Ramos (cell line): Measurements from ENCODE around the gene PGGHG.
"Not testable (repeated sequence)": the region's sequence is repeated elsewhere in the genome, so short reads cannot be mapped to it uniquely, and the experiment has no call there.

ENCODE experiments used
- in situ Hi-C: fragments of 300-500 bp; cut with MboI; formaldehyde crosslinking; loops from one replicate; pipeline ENCODE4 v1.14.3; 2022; ENCODE audit warnings: low sequenced_read_pairs; ENCODE audit not compliant: unreplicated experiment

The PGGHG gene

DNA sequence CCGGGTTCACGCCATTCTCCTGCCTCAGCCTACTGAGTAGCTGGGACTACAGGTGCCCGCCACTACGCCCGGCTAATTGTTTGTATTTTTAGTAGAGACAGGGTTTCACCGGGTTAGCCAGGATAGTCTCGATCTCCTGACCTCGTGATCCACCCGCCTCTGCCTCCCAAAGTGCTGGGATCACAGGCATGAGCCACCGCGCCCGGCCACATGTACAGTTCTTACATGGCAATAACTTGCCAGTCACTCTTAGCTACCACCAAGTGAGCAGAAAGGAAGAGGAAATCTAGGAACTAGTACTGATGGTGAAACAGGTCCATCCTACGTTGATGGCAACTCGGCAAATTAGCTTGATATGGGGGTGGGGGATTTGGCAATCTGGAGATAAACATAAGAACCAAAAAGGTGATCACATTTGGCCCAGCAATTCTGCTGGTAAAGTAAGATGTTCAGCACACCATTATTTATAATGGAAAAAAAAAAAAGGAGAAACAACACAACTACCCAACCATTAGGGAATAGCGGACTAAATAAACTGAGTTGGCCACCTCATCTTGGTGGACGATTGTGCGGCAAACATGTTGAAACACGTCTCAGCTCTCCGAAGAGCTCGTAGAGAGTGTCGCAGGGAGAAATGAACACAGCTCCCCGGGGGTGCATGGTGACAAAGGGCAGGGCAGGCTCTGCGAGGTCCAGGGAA lies 5.4 kb upstream of the PGGHG start:
- in situ Hi-C loops = no loop called here

GRCh38 chr11:284105-285020 lies 4.6 kb upstream of the PGGHG start:
- in situ Hi-C loops = no loop called here

DNA sequence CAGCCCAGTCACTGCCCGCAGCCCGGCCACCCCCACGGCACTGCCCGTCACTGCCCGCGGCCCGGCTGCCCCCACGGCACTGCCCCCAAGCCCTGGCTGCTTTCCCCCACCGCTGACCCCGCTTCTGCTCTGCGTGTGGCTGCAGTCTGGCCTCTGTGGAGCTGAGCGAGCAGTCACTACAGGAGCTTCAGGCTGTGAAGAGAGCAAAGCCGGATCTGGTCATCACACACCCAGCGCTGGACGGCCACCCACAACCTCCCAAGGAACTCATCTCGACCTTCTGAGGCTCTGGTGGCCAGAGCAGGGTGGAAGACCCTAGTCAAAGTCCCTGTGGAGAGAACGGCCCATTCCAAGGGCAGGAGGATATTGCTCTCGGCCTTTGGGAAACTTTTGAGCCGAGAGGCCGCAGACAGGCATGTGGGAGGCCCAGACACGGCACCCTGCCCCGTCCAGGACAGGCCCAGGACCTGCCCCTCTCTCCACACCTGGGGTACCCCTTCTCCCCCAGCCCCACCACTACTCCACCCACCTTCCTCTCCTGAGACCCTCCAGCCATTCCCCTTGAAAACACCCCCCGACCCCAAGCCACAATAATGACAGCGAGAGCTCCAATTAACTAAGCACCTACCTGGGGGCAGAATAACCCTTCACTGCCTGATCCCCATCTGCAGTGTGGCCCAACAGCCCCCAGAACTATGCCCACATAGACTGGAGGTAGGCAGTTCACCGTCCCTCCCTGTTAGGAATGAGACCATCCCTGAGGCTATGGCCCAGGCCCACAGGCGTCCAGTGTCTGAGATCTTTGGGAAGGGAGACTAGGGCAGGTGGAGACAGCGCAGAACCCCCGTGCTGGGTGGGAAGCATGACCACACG lies 3.7 kb upstream of the PGGHG start:
- in situ Hi-C loops = no loop called here

DNA sequence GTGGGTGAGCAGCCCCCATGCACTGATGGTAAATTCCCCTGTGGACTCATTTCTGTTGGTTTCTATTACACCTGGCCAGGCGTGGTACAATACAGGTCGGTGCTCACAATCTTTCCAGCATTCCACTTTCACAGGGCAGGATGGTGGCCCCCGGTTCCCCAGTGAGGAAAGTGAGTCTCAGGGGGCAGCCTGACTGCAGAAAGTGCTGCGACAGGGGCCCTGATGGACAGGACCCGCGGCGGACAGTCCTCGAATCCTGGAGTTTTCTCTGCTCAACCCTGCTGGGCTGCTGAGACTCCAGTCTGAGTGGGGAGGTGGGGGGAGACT lies 3.1 kb upstream of the PGGHG start:
- in situ Hi-C loops = no loop called here

- in situ Hi-C loops = not testable (repeated sequence)
Observed at GRCh38 chr11:286977-287820, 1.7 kb upstream of the PGGHG start.

DNA sequence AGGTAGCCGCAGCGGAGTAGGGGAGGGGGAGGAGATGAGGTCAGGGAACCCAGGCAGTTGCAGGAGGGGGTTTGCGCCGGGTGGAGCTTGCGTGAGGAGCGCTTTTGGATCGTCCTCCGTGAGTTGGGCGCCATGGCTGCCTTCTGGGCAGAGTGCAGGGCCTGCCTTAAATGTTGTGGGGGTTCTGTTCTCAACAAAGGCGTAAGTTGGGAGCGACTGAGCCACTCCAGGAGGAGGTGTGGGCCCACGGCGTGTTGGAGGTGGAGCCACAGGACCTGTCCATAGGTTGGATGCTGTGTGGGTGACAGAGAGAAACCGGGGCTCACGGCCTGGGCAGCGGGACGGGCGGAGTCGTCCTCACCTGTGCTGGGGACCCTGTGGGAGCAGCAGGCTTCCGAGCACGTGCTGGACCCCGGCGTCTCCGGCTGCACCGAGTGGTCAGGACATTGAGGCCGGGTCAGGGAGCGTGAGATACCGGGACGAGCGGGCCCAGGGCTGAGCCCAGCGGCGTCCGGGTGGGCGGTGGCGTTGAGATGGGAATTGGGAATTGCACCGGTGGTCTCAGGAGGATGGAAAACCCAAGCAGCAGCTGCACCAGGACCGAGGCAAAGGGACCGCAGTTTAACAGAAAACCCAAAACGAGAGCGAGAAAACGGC lies 977 bp upstream of the PGGHG start:
- in situ Hi-C loops = no loop called here

DNA sequence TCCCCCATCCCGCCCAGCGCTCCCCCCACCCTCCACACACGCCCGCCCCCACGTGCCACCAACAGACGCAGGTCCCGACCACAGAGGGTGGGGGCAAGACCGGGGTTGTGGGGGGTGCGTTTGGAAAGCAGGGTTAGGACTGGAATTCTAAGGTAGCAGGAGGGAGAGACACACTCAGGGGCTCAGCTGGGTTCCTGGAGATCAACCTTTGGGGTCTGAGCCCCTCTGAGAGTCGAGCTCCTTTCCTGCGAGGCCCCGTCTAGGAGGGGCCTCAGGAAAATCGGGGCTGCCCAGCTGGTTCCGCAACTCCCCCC lies 429 bp downstream of the PGGHG start:
- in situ Hi-C loops = no loop called here

- in situ Hi-C loops = no loop called here
Observed at GRCh38 chr11:289712-290620, 1.0 kb downstream of the PGGHG start.

GRCh38 chr11:290621-291231 lies 1.8 kb downstream of the PGGHG start:
- in situ Hi-C loops = no loop called here

DNA sequence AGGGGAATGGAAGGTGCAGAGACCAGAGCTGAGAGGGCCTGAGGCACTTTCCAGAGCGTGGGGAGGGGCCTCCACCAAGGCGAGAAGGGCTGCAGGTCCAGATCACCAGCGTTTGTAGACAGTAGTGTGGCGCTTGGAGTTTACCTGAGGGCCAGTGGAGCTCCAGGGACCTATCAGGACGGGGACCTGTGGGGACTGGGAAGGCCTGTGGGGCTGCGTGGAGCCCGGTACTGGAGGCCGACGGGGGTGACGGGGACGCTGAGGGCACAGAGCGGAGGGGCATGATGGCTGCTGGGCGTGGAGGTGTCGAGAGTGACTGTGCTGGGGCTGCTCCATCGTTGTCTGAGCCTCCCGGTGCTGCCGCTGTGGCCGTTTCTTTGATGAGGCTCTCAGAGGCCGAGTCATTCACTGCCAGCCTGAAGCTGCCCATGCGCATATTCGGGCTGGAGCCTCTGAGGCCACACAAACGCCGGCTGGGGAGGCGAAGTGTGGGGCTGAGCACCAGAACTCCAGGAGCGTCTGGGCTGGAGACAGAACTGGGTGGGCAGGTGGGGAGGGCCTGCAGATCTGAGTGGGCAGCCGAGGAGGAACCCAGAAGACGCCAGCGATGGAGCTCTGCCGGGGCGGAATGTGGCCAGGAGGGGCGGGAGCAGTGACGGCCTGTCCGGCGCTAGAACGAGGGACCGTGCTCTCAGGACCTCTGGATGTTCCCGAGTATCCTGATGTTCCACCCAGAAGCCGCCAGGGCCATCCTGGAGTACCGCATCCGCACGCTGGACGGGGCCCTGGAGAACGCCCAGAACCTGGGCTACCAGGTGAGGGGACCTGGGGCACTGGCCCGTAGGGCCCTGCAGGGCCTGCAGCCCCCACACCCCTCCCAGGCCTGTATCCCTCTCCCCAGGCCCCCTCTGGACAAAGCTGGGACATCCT lies 2.6 kb downstream of the PGGHG start:
- in situ Hi-C loops = no loop called here

DNA sequence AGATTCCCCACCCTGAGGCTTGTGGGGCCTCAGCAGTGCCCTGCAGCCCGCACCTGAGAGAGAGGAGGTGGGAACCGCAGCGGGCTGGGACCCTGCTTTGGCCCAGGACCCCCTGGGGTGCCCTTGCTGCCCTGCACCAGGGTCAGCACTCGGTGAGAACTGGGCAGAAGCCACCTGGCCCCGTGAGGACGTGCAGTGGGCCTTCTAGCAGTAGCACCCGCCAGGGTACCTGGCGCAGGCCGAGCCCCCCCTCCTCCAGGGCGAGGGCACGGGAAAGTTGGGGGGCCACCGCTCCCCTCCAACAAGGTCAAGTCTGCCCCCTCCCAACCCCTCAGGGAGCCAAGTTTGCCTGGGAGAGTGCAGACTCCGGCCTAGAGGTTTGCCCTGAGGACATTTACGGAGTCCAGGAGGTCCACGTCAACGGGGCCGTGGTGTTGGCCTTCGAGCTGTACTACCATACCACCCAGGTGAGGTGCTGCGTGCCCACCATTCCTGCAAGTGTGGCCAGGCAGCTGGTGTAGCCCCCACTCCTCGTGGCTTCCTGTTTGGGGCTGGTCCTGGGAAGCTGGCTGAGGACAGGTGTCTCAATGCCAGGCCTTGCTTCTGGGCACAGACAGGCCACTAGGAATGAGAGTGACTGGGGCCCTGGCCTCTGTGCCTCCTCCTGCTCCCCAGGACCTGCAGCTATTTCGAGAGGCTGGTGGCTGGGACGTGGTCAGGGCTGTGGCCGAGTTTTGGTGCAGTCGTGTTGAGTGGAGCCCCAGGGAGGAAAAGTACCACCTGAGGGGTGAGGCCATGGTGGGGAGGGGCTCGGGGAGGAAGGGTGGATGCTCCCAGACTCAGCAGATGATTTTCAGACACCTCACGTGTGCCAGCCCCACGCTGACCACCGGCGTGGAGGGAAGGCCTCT lies 3.5 kb downstream of the PGGHG start:
- in situ Hi-C loops = no loop called here

- in situ Hi-C loops = no loop called here
Observed at GRCh38 chr11:293271-293851, 4.4 kb downstream of the PGGHG start.

DNA sequence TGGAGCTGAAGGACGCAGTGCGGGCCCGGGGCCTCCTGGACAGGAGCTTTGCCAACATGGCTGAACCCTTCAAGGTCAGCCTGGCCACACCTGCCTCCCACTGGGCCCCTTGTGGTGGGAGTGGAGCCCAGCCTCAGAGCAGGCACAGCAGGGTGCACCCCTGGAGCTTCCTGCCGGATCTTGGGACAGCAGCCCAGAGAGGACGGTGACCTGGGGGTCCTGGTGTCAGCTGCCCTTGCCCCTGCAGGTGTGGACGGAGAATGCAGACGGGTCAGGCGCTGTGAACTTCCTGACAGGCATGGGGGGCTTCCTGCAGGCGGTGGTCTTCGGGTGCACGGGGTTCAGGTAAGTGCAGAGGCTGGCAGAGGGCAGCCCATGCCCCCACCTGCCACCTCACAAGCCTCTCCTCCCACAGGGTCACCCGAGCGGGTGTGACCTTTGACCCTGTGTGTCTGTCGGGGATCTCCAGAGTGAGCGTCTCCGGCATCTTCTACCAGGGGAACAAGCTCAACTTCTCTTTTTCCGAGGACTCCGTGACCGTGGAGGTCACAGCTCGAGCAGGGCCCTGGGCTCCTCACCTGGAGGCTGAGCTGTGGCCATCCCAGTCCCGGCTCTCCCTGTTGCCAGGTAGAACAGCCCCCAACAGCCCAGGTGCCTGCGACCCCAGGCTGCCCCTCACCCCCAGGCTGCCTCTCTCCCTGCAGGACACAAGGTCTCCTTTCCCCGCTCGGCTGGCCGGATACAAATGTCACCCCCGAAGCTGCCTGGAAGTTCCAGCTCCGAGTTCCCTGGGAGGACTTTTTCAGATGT lies 5.1 kb downstream of the PGGHG start:
- in situ Hi-C loops = no loop called here

- in situ Hi-C loops = no loop called here
Observed at GRCh38 chr11:294780-295179, 5.9 kb downstream of the PGGHG start.
